ENCODE data around the gene YOD1.

GRCh38 chr1:207034998-207035397 is 16.0 kb downstream of the YOD1 start:
- TF ChIP-seq EZH2 (IDR thresholded peaks at IDR 0.05; ENCODE audit: borderline replicate concordance, low read length) (no peak), CTCF (IDR thresholded peaks at IDR 0.05; ENCODE audit: low read length) (no peak)
